PC-3 (cell line): ENCODE results near the gene VWC2L. TPM values are rescaled to one million over a fixed set of nuclear protein-coding genes. Genes with fewer than 3 reads are reported as not detected.

ENCODE experiments used
- ATAC-seq: fragments of 200-7000 bp; cut with Tn5 transposase; 2 replicates; pipeline ENCODE4 v1.9.1; 2020; ENCODE audit warnings: mild to moderate bottlenecking, moderate library complexity
- BruUV-seq: library from RNA; stranded (reverse); fragments of 400-500 nt; replicated peaks from 2 replicates; lab custom pipeline; 2021; lab: Mats Ljungman, UMichigan
- CTCF ChIA-PET: fragments of 300-600 bp; sonication (Branson Sonifier 250); formaldehyde crosslinking; loops from one replicate; lab custom pipeline; 2022; ENCODE audit warnings: antibody characterized with exemption; lab: Charles Lee
- POLR2A ChIA-PET: fragments of 300-600 bp; sonication (Branson Sonifier 250); formaldehyde crosslinking; loops from one replicate; lab custom pipeline; 2022; ENCODE audit warnings: antibody characterized with exemption; ENCODE audit not compliant: unreplicated experiment; lab: Charles Lee
- DNase-seq: peaks from one replicate; pipeline ENCODE4 v3.0.0-alpha.2; 2015
- H2AFZ ChIP-seq: fragments of 300-600 bp; sonication (generic); 2 replicates; pipeline ENCODE4 v1.6.0; 2016; ENCODE audit warnings: antibody characterized with exemption, low read length
- H3F3A ChIP-seq: fragments of 300-600 bp; sonication (generic); one replicate; pipeline ENCODE4 v1.6.0; 2017; ENCODE audit warnings: antibody characterized with exemption, low read length, control low read depth, mild to moderate bottlenecking; ENCODE audit not compliant: unreplicated experiment
- H3K27ac ChIP-seq: fragments of 300-600 bp; sonication (generic); 2 replicates; pipeline ENCODE4 v1.5.1; 2016; ENCODE audit warnings: mild to moderate bottlenecking, low read length
- H3K27me3 ChIP-seq: fragments of 300-600 bp; sonication (generic); 2 replicates; pipeline ENCODE4 v1.6.1; 2016; ENCODE audit warnings: low read length, mixed read lengths
- H3K36me3 ChIP-seq: fragments of 300-600 bp; sonication (generic); 2 replicates; pipeline ENCODE4 v1.6.1; 2016; ENCODE audit warnings: low read depth, mixed run types, low read length, mixed read lengths
- H3K4me1 ChIP-seq: fragments of 300-600 bp; sonication (generic); 2 replicates; pipeline ENCODE4 v1.5.1; 2016; ENCODE audit warnings: low read length; ENCODE audit not compliant: insufficient read depth
- H3K4me2 ChIP-seq: fragments of 300-600 bp; sonication (generic); 2 replicates; pipeline ENCODE4 v1.6.0; 2016; ENCODE audit warnings: low read length
- H3K4me3 ChIP-seq: fragments of 300-600 bp; sonication (generic); 2 replicates; pipeline ENCODE4 v1.5.1; 2016; ENCODE audit warnings: mild to moderate bottlenecking, low read length, mixed read lengths
- H3K79me2 ChIP-seq: fragments of 300-600 bp; sonication (generic); 2 replicates; pipeline ENCODE4 v1.6.1; 2017; ENCODE audit warnings: low read length, mixed read lengths
- H3K9ac ChIP-seq: fragments of 300-600 bp; sonication (generic); 2 replicates; pipeline ENCODE4 v1.6.0; 2016; ENCODE audit warnings: mild to moderate bottlenecking, low read length
- H3K9me2 ChIP-seq: fragments of 300-600 bp; sonication (generic); replicated peaks from 2 replicates; pipeline ENCODE4 v1.6.1; 2016; ENCODE audit warnings: mixed run types, low read length, mixed read lengths
- H3K9me3 ChIP-seq: fragments of 300-600 bp; sonication (generic); 2 replicates; pipeline ENCODE4 v1.6.1; 2016; ENCODE audit warnings: low read length, mixed read lengths
- H4K20me1 ChIP-seq: fragments of 300-600 bp; sonication (generic); 2 replicates; pipeline ENCODE4 v1.6.1; 2016; ENCODE audit warnings: low read length, mixed read lengths
- CTCF ChIP-seq: fragments of 300-600 bp; sonication (generic); conservative IDR thresholded peaks from 2 replicates; pipeline ENCODE4 v1.5.1; 2017; ENCODE audit warnings: antibody characterized with exemption, low read depth, mild to moderate bottlenecking, low read length
- EZH2 ChIP-seq: fragments of 300-600 bp; sonication (generic); IDR thresholded peaks from one replicate; pipeline ENCODE4 v1.6.1; 2017; ENCODE audit warnings: antibody characterized with exemption, mild to moderate bottlenecking, low read length; ENCODE audit not compliant: unreplicated experiment
- EZH2phosphoT487 ChIP-seq: fragments of 300-600 bp; sonication (generic); IDR thresholded peaks from 2 replicates; pipeline ENCODE4 v1.6.1; 2018; ENCODE audit warnings: mild to moderate bottlenecking, antibody characterized with exemption, low read length, borderline replicate concordance
- intact Hi-C: fragments of 100-400 bp; cut with micrococcal nuclease; formaldehyde crosslinking; loops from 2 replicates; pipeline ENCODE4 v1.9.0; 2023
- total RNA-seq: library from RNA; depleted of rRNA; stranded (reverse); fragments of >200 nt; gene quantifications from 2 replicates; pipeline ENCODE4 v1.2.3, GENCODE V29; 2014

Gene VWC2L
- total RNA-seq, 1 experiment from 2014 or later = not detected

- Histone ChIP-seq H3K4me1 (no peaks in the 10 kb centered on the region), H3F3A (no peaks in the 10 kb centered on the region), H3K79me2 (no peaks in the 10 kb centered on the region), H3K27me3 (no peaks in the 10 kb centered on the region), H3K4me2 (no peak overlapping the region), H3K9ac (no peak overlapping the region), H3K27ac (no peak overlapping the region), H3K9me2 (no peaks in the 10 kb centered on the region), H4K20me1 (no peaks in the 10 kb centered on the region), H3K4me3 (no peak overlapping the region), H3K9me3 (no peaks in the 10 kb centered on the region), H3K36me3 (no peaks in the 10 kb centered on the region), H2AFZ (no peak overlapping the region)
- DNase-seq (no peak), ATAC-seq (no peak)
- no peak for TF ChIP-seq CTCF
- no peak for TF ChIP-seq EZH2
- no peak for TF ChIP-seq EZH2phosphoT487
- intact Hi-C loops = no loop called here
- ChIA-PET POLR2A (no interaction called here), CTCF (no interaction called here)
- BruUV-seq = no TSS peak
These were observed 81.3 kb downstream of the VWC2L start for GRCh38 chr2:214492152-214492551.

GRCh38 chr2:214492608-214493007 is 81.8 kb downstream of the VWC2L start:
- BruUV-seq = no TSS peak
- Histone ChIP-seq H3K9me3 (no peaks in the 10 kb centered on the region), H3K79me2 (no peaks in the 10 kb centered on the region), H3K4me2 (no peak overlapping the region), H3K36me3 (no peaks in the 10 kb centered on the region), H3K4me3 (no peak overlapping the region), H2AFZ (no peak overlapping the region), H3K4me1 (no peaks in the 10 kb centered on the region), H3K9me2 (no peaks in the 10 kb centered on the region), H3K27me3 (no peaks in the 10 kb centered on the region), H3K9ac (no peak overlapping the region), H3K27ac (no peak overlapping the region), H4K20me1 (no peaks in the 10 kb centered on the region), H3F3A (no peaks in the 10 kb centered on the region)
- ATAC-seq = no peak
- no peak for DNase-seq
- ChIA-PET CTCF (no interaction called here), POLR2A (no interaction called here)
- intact Hi-C loops = no loop called here
- no peak for TF ChIP-seq CTCF

GRCh38 chr2:214497489-214497888 is 86.6 kb downstream of the VWC2L start:
- H3F3A ChIP-seq = no peaks in the 10 kb centered on the region
- intact Hi-C loops = no loop called here
- POLR2A ChIA-PET = no interaction called here
- TF ChIP-seq CTCF = no peak
- no peak for TF ChIP-seq EZH2
- TF ChIP-seq EZH2phosphoT487 = no peak
- no peaks in the 10 kb centered on the region for H3K4me1 ChIP-seq
- H3K4me3 ChIP-seq = no peak overlapping the region
- H2AFZ ChIP-seq = no peak overlapping the region
- BruUV-seq = no TSS peak
- H3K4me2 ChIP-seq = no peak overlapping the region
- CTCF ChIA-PET = no interaction called here
- no peaks in the 10 kb centered on the region for H3K9me3 ChIP-seq
- H3K36me3 ChIP-seq = no peaks in the 10 kb centered on the region
- DNase-seq (no peak), ATAC-seq (no peak)
- no peaks in the 10 kb centered on the region for H3K27me3 ChIP-seq
- no peak overlapping the region for H3K9ac ChIP-seq
- no peaks in the 10 kb centered on the region for H3K9me2 ChIP-seq
- H3K27ac ChIP-seq = no peak overlapping the region
- no peaks in the 10 kb centered on the region for H4K20me1 ChIP-seq
- no peaks in the 10 kb centered on the region for H3K79me2 ChIP-seq
